Globus pallidus (tissue), 1 donor: Measurements from ENCODE around the gene SNTG2.

ENCODE experiments used
- DNase-seq: peaks from one replicate; pipeline ENCODE4 v3.0.0-alpha.2; 2015; ENCODE audit warnings: low spot score

SNTG2 gene

DNA sequence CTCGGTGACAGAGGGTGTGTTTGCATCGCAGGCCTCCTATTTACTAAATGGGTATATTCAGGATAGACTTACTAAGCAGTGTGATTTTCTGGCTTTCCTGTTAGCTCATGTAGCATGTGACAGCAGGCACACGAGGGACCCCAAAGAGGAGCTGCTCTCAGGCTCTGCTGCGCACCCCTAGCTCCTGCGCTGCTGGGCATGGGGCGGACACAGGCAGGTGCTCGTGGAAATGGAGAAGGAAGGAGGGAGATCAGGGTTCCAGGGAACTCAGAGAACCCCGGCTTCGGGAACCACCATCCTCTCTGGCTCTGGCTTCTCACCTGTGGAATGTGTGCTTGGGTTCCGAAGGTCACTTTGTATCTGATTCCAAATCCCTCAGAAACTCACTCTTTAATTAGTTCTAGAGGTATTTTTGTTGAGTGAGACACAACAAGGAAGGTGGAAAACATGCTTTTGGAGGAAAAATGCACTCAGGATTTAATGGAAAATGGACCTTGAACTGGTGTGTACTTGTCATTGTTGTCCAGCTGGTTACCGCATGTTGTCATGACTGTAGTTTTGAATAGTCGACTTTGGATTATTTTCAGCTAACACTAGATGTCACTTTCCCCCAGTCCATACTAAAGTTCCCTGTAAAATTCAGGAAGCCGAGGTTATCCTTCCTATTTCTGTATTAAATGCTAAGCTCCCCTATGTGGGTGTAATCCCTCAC lies 3.5 kb downstream of the SNTG2 start:
- DNase-seq = no peak

DNA sequence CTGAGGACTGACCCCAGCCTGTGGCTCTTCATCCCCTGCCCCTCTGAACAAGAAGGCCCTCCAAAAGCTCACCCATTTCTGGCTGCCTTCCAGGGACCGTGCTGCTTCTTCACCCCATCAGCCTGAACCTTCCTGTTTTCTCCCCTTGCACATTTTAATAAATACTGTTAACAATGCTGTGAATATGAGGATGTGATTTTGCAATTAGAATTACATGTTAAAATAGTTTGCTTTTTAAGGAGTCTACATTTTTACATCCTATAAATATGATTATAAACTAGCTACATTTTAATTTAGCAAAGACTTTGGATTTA lies 4.0 kb downstream of the SNTG2 start:
- DNase-seq = no peak

DNA sequence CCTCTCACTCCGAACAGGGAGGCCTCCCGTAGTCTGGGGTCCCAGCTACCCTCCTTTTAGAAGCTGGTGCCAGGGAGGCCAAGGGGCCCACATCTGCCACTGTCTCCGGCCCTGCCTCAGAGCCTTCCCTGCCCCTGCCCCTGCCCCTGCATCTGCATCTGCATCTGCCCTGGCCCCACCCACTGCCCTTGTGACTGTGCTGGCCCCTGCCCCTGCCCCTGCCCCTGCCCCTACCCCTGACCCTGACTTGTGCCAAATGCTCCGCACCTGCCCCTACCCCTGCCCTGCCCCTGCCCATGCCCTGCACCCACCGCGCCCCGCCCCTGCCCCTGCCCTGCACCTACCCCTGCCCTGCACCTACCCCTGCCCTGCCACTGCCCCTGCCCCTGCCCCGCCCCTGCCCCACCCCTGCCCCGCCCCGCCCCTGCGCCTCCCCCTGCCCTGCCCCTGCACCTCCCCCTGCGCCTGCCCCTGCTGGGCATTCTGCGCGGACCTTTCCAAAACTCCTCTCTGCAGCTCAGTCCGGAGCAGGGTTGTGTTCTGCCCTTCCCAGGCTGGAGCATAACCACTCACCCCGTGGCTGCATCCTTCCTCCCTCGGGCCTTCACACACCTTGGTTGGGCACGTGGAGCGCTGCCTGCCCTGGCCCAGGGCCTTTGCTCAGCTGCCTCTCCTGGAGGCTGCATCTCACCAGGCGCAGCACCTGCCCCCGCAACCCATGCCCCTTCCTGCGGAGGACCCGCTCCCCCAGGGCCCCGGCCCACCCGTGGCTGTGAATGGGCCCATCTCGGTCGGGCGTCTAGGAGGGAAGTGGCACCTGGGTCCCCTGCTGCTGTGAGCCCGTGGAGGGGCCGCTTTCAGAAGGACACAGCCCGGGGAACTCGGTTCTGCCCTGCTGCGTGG lies 5.4 kb downstream of the SNTG2 start:
- DNase-seq = no peak

DNA sequence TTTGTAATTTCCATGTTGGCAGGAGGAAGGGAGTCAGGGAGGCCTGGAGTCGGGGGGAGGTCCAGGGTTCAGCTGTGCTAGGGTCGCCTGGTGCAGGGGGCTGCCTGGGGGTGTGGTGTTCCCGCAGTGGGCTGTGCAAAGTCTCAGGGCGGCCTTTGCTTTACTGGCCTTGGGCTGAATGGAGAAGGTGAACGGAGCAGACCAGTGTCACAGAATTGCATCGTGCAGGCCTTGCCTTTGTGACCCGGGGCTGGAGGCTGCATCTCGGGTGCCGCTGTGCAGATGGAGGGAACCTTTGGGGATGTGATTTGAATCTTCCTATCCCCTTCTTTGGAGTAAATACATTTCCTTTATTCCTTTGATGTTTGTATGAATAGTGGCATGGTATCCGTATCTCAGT lies 8.8 kb downstream of the SNTG2 start:
- DNase-seq = no peak

DNA sequence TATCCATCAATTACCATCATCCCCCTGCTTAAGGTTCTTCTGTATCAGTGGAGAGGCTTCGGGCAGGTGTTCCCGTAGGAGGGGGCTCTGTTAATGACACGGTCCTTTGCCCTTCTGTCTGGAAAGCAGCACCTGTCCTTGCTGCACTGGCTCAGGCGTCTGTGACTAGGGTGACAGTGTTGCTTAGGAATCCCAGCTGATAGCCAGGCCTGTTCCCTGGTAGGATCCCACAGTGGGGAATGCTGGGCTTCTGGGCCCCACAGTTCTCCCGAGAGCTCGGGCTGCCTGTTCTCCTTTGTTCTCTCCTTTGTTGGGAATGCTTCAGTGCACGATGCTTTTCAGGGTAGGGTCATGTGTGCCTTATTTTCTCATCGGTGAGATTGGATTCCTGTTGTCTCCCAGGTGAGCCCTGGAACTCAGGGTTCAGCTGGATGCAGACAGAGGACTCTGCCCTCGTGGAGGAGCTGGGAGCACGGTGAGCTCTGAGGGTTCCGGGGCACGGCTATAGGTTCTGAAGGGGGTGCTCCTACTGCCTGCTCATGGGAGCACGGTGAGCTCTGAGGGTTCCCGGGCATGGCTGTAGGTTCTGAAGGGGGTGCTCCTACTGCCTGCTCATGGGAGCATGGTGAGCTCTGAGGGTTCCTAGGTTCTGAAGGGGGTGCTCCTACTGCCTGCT lies 9.6 kb downstream of the SNTG2 start:
- no peak for DNase-seq

DNA sequence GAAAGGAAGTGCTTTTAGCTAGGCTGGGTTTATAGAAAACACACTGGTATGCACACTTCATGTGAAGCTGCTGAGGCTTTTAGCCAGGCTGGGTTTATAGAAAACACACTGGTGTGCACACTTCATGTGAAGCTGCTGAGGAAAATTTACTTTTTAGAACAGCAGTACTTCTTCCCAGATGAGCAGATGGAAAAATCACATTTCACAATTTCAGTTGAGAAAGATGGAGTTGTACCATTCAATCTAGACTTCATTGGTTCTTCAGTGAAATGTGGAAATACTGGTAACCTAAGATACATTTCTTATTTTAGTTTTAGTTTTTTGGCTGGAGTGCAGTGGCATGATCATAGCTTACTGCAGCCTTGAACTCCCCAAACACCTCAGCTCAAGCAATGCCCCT lies 11.1 kb downstream of the SNTG2 start:
- no peak for DNase-seq

DNA sequence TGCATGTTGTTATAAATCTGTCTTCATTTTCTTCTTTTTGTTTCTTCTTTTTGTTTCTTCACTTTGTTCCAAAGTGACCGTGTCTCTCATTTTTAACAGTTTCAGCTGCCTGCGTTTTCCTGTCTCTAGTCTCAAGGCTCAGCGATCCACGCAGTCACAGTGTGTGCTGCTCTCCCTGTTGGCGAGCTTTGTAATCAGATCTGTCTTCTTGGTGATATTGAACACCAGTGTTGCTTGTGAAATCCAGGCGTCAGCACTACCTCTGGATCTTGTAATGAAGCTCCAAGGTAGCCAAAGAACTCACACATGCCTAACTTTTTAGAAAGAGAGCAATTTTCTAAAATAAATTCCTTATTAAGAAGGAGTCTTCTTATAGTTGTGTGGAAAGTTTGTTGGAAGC lies 13.2 kb downstream of the SNTG2 start:
- no peak for DNase-seq

DNA sequence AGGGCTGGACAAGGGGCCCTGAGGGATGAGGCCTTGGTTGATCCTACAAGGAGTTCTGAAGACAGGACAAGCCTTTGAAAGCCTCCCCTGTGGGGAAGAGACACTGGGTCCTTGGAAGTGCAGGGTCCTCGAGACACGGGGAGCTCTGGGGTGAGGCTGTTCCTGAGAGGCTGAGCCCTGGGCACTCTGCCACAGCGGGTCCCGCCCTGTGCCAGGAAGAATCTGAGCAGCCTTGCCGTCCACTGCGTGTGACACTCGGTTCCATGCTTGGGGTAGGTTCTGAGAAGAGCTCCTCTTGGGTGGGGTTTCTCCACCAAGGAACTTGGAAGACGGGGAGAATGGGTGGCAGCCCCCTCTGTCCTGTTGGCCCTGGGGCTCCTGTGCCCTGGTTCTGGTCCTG lies 13.9 kb downstream of the SNTG2 start:
- no peak for DNase-seq

DNA sequence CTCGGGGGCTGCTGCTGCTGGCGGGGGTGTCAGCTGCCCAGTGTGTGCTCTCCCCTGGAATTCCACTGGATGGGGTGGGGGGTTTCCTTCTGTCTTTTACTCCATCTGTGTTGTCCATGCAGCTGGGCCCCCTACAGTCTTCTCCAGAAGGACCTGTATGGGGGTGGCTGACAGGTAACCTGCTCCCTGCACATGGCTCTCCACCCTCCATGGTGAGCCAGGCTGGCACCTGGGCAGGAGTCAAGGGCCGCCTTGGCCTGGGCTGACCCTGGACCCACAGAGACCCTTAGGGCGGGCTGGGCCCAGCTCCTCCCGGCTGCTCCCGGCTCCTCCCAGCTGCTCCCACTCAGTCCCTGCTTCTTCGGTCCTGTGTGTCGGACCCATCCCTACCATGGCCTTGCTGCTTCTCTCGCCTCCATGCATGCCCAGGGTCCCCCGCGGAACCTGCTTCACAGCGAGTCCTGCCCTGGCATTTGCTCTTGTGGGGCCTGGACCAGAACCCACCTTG lies 15.0 kb downstream of the SNTG2 start:
- no peak for DNase-seq

DNA sequence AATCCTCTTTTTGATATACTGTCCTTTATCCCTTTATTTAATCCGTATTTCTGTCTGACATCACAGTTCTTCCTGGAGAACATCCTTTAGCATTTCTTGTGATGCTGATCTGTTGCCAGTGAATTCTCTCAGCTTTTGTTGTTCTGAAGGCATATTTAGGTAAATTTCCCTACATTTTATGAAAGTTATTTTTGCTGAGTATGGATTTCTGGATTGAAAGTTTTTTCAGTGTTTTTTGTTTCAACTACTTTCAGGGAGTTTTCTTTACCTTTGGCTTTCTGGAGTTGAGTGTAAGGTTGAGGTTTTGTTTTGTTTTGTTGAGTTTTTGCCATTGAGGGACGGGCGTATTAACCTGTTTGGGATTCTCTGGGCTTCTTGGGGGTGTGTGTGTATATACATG lies 22.5 kb downstream of the SNTG2 start:
- DNase-seq = no peak

DNA sequence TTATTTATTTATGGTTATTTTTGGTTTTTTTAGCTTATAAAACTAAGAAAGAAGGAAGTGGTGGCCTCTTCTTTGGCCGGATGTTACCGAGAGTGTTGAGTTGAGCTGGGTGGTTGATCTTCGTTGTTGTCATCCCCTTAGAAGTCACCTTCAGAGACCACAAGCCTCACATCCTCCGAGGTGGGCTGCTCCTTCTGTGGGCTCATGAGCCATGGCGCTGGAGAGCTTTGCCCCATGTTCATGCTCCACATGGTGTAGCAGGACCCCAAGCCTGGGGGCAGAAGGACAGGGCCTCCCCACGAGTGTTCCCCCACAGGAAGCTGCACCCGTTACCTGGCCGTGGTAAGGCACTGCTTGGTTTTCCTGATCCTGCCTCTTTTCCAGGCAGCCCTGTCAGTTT lies 23.4 kb downstream of the SNTG2 start:
- no peak for DNase-seq

DNA sequence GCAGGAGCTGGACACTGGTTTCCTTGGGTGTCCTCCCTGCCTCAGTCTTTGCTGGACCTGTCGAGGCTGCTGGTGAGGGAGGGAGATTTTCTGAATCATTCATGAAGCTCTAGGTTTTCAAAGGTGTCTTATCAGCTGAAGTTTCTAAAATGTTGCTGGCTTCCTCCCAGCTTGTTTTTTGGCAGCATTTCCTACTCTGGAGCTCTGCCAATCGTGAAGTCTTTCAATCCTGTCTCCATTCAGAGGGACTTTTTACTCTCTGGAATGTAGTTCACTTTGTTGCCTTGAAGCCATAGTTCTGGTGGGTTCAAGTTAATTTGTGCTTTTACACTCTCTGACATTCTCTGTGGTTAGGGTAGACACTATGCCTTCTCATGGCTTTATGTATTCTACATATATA lies 23.9 kb downstream of the SNTG2 start:
- no peak for DNase-seq

DNA sequence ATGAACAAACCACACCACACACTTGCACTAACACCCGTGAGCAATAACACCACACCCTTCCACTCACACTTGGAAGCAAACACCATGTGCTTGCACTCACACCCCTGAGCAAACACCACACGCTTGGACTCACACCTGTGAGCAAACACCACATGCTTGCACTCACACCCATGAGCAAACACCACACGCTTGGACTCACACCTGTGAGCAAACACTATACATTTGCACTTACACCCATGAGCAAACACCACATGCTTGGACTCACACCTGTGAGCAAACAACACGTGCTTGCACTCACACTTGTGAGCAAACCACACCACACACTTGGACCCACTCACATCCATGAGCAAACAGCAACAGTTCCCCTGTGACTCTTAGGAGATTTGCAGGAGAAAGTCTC lies 24.4 kb downstream of the SNTG2 start:
- no peak for DNase-seq

DNA sequence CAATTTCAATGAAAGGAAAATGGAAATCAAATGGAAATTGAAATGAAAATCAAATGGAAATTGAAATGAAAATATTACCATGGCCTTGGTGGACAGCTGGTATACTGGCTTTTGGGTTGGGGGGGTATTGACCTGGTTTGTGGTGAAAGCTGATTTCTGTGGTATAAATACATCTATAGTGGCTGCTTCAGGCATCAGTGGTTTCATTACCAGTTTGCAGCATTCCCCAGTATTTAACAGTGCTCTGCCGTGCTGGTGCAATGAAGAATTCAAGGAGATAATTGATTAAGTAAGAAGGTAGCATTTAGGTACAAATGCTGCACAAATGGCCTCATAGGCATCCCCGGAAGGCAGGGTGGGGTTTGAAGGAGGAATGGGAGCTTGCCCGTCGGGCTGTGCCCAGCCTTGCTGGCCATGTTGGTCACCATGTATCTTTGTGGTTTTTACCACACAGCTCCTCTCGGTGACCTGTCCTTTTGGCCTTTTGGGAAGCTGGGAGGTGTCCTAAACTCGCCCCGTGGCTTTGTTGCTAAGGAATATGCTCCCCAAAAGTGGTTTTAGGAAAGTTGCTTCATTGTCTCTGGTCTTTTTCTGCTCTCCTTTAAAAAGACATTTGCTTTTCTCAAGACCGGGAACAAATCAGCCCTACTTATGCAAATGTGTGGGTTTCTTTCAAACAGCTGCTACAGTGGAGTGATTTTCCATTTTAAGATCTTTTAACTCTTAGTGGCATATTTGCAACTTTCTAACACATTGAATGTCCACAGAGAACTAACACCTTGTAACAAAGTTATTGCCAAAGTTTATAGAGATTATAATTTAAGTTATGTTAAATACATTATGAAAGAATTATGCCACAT lies 28.6 kb downstream of the SNTG2 start:
- no peak for DNase-seq

DNA sequence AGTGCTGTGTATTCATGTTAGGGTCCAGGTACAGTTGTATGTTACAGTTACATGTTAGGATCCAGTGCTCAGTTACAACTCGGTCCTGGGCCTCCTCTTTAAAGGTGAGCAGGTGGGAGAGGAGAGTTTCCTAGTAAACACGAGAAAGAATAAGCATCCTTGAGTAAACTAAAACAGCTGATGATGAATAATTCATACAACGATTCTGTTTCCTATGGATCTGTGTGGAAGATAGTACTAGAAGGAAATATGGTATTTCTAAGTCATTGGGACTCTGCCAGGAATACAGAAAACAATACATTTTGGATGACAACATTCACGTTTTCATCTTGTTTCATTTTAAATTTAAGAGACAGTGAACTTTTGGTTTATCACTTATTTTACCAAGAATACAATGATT lies 29.5 kb downstream of the SNTG2 start:
- no peak for DNase-seq

DNA sequence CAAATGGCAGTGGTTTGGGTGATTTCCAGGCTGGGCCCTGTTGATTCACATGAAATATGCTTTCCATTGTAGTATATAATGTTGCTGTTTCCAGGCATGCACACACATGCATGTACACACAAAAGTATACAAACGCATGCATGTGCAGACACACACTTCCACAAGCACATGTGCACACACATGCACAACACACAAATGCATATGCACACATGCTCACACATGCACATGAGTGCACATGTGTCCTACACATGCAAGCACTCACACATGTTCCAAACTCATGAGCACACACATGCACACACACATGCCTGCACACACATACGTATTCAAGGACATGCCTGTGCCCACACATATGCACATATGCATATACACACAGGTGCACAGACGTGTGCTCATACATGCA lies 30.6 kb downstream of the SNTG2 start:
- DNase-seq = no peak

DNA sequence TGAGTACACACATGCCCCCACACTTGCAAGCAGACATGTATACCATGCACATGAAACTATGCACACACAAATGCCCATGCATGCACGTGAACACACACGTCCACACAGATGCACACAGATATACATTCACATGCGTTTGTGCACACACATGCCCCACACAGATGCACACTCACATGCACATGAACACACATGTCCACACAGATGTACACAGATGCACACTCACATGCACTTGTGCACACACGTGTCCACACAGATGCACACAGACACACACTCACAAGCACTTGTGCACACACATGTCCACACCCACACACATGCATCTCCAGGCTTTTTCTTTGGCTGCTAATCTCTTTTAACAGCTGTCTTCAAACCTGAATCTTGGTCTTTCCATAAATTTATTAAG lies 31.1 kb downstream of the SNTG2 start:
- DNase-seq = no peak

DNA sequence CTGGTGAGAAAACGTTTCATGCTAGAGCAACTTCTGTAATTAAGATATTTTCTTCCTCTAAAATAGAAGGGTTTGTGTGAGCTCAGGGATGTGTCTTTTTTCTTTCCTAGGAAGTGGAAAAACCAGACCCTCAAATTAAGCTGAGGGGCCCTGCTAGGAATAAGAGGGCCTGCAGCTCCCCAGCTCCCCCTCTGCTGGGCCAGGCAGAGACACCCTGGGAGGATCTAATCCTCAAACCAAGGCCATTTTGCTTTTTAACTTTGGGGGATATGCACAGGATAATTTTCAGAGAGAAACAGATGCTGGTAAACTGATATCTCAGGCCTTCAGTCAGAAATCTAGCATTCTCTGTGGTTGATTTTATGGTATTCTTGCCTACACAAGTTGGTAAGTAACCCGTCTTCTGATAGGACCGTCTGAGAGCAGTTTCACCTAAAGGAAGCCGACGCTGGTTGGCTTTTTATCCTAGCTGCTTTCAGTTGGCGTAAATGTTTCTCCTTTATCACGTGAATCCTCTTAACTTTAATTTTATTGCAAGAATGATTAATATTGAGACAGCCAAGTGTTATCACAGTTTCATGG lies 34.8 kb downstream of the SNTG2 start:
- DNase-seq = no peak

DNA sequence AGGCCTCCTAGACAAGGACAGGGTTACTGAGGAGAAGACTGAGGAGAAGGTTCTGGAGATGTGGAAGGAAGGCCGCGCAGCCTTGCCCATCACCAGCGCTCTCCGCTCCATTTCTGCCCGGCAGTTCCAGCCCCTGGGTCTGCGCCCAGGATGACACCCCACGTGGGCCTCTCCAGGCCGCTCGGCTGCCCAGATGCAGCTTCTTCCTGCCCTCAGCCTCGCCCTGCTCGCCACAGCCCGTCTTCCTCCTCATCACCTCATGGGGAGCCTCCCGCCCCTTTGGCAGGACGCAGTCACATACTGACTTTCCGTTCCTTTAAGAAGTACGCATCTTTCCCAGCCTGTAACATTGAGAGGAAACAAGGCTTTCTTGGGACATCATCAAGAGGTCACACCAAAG lies 37.1 kb downstream of the SNTG2 start:
- DNase-seq = no peak

DNA sequence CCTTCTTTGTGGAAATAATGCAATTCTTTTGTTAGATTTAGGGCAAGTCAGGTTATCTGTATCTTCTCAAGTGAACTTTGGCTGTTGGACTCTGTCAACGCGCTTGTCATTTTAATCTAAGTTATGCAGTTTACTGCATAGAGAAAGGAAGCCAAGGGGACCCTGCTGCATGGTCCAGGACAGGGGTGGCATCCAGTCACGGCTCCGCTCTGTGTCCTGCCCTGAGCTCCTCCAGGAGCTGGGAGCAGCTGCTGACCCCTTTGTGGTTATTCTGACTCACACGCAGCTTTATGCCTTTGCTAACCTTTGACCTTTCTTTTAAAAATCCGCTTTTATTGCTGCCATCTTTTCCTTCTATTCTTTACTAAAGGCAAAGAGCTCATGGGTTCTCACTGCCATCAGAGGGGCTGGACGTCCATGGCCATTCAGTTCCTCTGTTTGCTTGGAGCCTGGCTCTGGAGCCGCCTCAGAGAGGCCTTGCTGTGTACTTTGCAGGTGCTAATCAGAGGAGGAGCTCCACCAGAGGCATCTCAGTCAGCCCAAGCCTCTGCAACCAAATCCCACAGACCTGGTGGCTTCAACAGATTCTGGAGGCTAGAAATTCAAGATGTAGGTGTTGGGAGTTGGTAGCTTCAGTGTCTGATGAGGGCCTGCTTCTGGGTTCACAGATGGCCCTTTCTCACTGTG lies 39.3 kb downstream of the SNTG2 start:
- DNase-seq = no peak

DNA sequence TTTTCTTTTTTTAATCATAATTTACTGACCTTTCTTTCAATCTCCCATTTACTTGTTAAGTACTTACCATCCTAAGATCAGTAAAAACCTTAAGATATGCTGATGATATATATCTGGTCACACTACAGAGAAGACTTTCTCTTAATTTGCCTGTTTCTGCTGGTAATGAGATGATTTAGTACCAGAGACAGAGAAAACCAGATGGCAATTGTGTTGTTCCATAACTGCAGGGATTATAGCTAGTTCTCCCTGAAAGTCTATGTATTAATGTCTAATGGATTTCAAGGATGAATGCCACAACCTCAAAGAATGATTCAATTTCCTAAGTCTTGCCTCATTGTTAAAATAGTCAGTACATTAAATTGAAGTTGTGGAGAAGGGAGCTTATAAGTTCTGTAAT lies 40.3 kb downstream of the SNTG2 start:
- DNase-seq = no peak
